SU-DHL-6 (cell line): Measurements from ENCODE around the gene PRMT3.

Experiments
- CTCF ChIP-seq: fragments of 200-600 bp; sonication (generic); IDR thresholded peaks from one replicate; pipeline ENCODE4 v1.5.1; 2017; ENCODE audit warnings: antibody characterized with exemption, mild to moderate bottlenecking, low read length, moderate library complexity; ENCODE audit not compliant: insufficient read depth, poor library complexity, severe bottlenecking
- EZH2phosphoT487 ChIP-seq: fragments of 200-600 bp; sonication (generic), shearing (Covaris generic); conservative IDR thresholded peaks from 2 replicates; pipeline ENCODE4 v1.6.1; 2018; ENCODE audit warnings: mild to moderate bottlenecking, antibody characterized with exemption, low read length, moderate library complexity, mixed read lengths

DNA sequence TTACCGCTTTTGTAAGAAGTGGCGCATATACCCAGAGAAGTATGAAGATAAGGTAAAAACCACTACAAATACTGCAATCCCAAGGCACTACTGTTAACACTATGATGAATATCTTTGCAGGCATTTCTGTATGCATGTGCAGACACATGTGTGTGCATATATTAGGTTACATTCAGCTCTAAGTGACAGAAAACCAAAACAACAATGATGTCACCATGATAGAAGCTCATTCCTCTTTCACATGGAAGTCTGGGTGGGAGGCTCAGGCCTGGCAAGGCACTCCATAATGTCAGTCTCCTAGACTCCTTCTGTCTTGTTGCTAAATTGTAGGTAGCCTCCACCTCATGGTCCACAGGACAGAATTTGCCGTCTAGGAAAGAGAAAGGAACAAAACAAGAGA lies 148.8 kb downstream of the PRMT3 start:
- TF ChIP-seq CTCF (no peak), EZH2phosphoT487 (no peak)
